Esophagus muscularis mucosa (tissue), 3 donors: ENCODE measurements around the gene CAPN7.
"Not testable (repeated sequence)": the region's sequence is repeated elsewhere in the genome, so short reads cannot be mapped to it uniquely, and the experiment has no call there.

ENCODE experiments used
- CTCF ChIP-seq, 3 experiments: fragments of 200-600 bp in 2 of 3; fragments of 450-650 bp in 1 of 3; sonication (generic) in 2 of 3; IDR thresholded peaks; one replicate each; pipeline ENCODE4 v1.5.1; 2017 to 2019; ENCODE audit warnings: antibody characterized with exemption in 3 of 3, mild to moderate bottlenecking in 2 of 3, moderate library complexity in 1 of 3
- POLR2A ChIP-seq: fragments of 450-650 bp; IDR thresholded peaks from one replicate; pipeline ENCODE4 v1.6.1; 2017; ENCODE audit warnings: antibody characterized with exemption, moderate library complexity, mild to moderate bottlenecking, low read depth
- POLR2AphosphoS5 ChIP-seq, 2 donors: sonication (generic); formaldehyde crosslinking; IDR thresholded peaks; one replicate each; pipeline ENCODE4 v1.6.1; 2017; ENCODE audit warnings: antibody characterized with exemption in 2 of 2

- not testable (repeated sequence) for TF ChIP-seq CTCF (IDR thresholded peaks at IDR 0.05); POLR2A; POLR2AphosphoS5 (IDR thresholded peaks at IDR 0.05)
Measured at GRCh38 chr3:15166391-15166790, 39.7 kb upstream of the CAPN7 start.
